B cell (primary cell): ENCODE data around the gene CABLES1. TPM values are rescaled to one million over a fixed set of nuclear protein-coding genes. Genes with fewer than 3 reads are reported as not detected.
"Not testable (repeated sequence)": the region's sequence is repeated elsewhere in the genome, so short reads cannot be mapped to it uniquely, and the experiment has no call there.

ENCODE experiments used
- ATAC-seq: fragments of 200-7000 bp; cut with Tn5 transposase; one replicate; pipeline ENCODE4 v1.10.0; 2021; ENCODE audit warnings: low read depth, mild to moderate bottlenecking, moderate number of reproducible peaks, moderate library complexity
- CTCF ChIA-PET: fragments of 350-600 bp; sonication (Branson Sonifier 250); formaldehyde crosslinking; loops from one replicate; lab custom pipeline; 2021; ENCODE audit warnings: antibody characterized with exemption, inconsistent platforms; lab: Charles Lee
- POLR2A ChIA-PET: fragments of 350-600 bp; sonication (Branson Sonifier 250); formaldehyde crosslinking; loops from one replicate; lab custom pipeline; 2021; ENCODE audit warnings: antibody characterized with exemption; lab: Charles Lee
- DNase-seq: peaks from one replicate; pipeline ENCODE4 v3.0.0; 2013
- H2AFZ ChIP-seq: 2 replicates; pipeline ENCODE4 v1.6.1; 2012; ENCODE audit warnings: mild to moderate bottlenecking, low read depth, low read length; ENCODE audit not compliant: insufficient read depth, poor library complexity, severe bottlenecking
- H3K27ac ChIP-seq, 2 donors: 1 replicate in 1 of 2; 2 replicates in 1 of 2; pipeline ENCODE4 v1.5.1; 2012 to 2013; ENCODE audit warnings: low read length in 2 of 2, mild to moderate bottlenecking in 2 of 2, moderate library complexity in 1 of 2
- H3K27me3 ChIP-seq, 4 experiments: fragments of 200-600 bp in 1 of 4; sonication (generic) in 1 of 4; replicated peaks in 1 of 4; 1 replicate in 2 of 4; 2 replicates in 2 of 4; pipeline versions ENCODE4 v1.6.1 to v1.7.0; 2013 to 2016; ENCODE audit warnings: low read length in 3 of 4, mild to moderate bottlenecking in 2 of 4, mixed read lengths in 1 of 4, moderate library complexity in 1 of 4; ENCODE audit not compliant: insufficient read depth in 4 of 4, control insufficient read depth in 3 of 4; ENCODE audit errors: control extremely low read depth in 1 of 4
- H3K36me3 ChIP-seq, 2 experiments: replicated peaks in 1 of 2; 1 replicate in 1 of 2; 2 replicates in 1 of 2; pipeline versions ENCODE4 v1.6.1 to v1.7.1; 2013; ENCODE audit warnings: low read length in 1 of 2; ENCODE audit not compliant: insufficient read depth in 2 of 2, control insufficient read depth in 1 of 2; ENCODE audit errors: control extremely low read depth in 1 of 2, extremely low read depth in 1 of 2
- H3K4me1 ChIP-seq, 2 donors: fragments of 200-600 bp in 1 of 2; sonication (generic) in 1 of 2; 1 replicate in 1 of 2; 2 replicates in 1 of 2; pipeline versions ENCODE4 v1.5.1 to v1.6.1; 2013 to 2017; ENCODE audit warnings: low read length in 2 of 2; ENCODE audit not compliant: control insufficient read depth in 2 of 2, insufficient read depth in 2 of 2
- H3K4me2 ChIP-seq: replicated peaks from 2 replicates; pipeline ENCODE3; 2012; ENCODE audit warnings: mild to moderate bottlenecking, low read depth, low read length; ENCODE audit not compliant: poor library complexity, severe bottlenecking
- H3K4me3 ChIP-seq, 5 experiments: fragments of 200-600 bp in 1 of 5; sonication (generic) in 1 of 5; 1 replicate in 3 of 5; 2 replicates in 2 of 5; pipeline versions ENCODE4 v1.5.1 to v1.7.0; 2011 to 2016; ENCODE audit warnings: low read length in 4 of 5, mild to moderate bottlenecking in 4 of 5, low read depth in 2 of 5, control low read depth in 1 of 5, moderate library complexity in 1 of 5; ENCODE audit not compliant: insufficient read depth in 1 of 5; ENCODE audit errors: control extremely low read depth in 1 of 5, extremely low read depth in 1 of 5
- H3K79me2 ChIP-seq: fragments of 200-600 bp; sonication (generic); one replicate; pipeline ENCODE4 v1.6.0; 2016; ENCODE audit warnings: low read length; ENCODE audit not compliant: control insufficient read depth, insufficient read depth
- H3K9ac ChIP-seq: fragments of 200-600 bp; sonication (generic); 2 replicates; pipeline ENCODE4 v1.6.1; 2017; ENCODE audit warnings: mild to moderate bottlenecking, low read length, moderate library complexity
- H3K9me3 ChIP-seq, 3 donors: one replicate each; pipeline versions ENCODE4 v1.6.1 to v1.7.1; 2013; ENCODE audit warnings: low read length in 2 of 3; ENCODE audit not compliant: control insufficient read depth in 2 of 3, insufficient read depth in 1 of 3; ENCODE audit errors: control extremely low read depth in 1 of 3
- H4K20me1 ChIP-seq: 2 replicates; pipeline ENCODE4 v1.6.0; 2012; ENCODE audit warnings: mild to moderate bottlenecking, low read length; ENCODE audit not compliant: insufficient read depth, control insufficient read depth, poor library complexity, severe bottlenecking
- H3K27ac Mint-ChIP-seq: one replicate; pipeline ENCODE4 v1.8.0; 2021; ENCODE audit warnings: mixed read lengths
- H3K27me3 Mint-ChIP-seq: one replicate; pipeline ENCODE4 v1.8.0; 2021; ENCODE audit warnings: mixed read lengths
- H3K4me1 Mint-ChIP-seq: one replicate; pipeline ENCODE4 v1.8.0; 2021; ENCODE audit warnings: mixed read lengths
- H3K4me3 Mint-ChIP-seq: one replicate; pipeline ENCODE4 v1.8.0; 2021; ENCODE audit warnings: mixed read lengths
- H3K9me3 Mint-ChIP-seq: one replicate; pipeline ENCODE4 v1.8.0; 2022; ENCODE audit warnings: mixed read lengths; ENCODE audit not compliant: insufficient read depth
- EZH2 ChIP-seq: IDR thresholded peaks from 2 replicates; pipeline ENCODE4 v1.6.1; 2012; ENCODE audit warnings: borderline replicate concordance, low read depth, mild to moderate bottlenecking, moderate library complexity, low read length; ENCODE audit not compliant: insufficient read depth, poor library complexity, severe bottlenecking
- WGBS: methylation state at CpG from one replicate; pipeline ENCODE4 v1.1.5; 2013; ENCODE audit warnings: missing lambda C conversion rate; ENCODE audit not compliant: insufficient coverage; 5-methylcytosine and 5-hydroxymethylcytosine counted together
- intact Hi-C: fragments of 100-400 bp; cut with micrococcal nuclease; formaldehyde crosslinking; loops from one replicate; pipeline ENCODE4 v1.10.0; 2022
- polyA plus RNA-seq: library from polyadenylated mRNA; depleted of rRNA; stranded (reverse); fragments of >200 nt; gene quantifications from 2 replicates; pipeline ENCODE4 v1.2.3, GENCODE V29; 2012
- total RNA-seq, 2 donors: library from RNA; stranded (reverse); fragments of 120-200 nt in 1 of 2; gene quantifications; 1 replicate in 1 of 2; 2 replicates in 1 of 2; pipeline versions ENCODE4 v1.2.3 to v1.2.4, GENCODE V29; 2013 to 2022
- TF ChIP-seq, protein P1 (sequence below): fragments of 200-600 bp; IDR thresholded peaks from one replicate; pipeline ENCODE4 v1.8.0; 2022; ENCODE audit warnings: antibody characterized with exemption, mild to moderate bottlenecking

The CABLES1 gene
- total and polyA plus RNA-seq, 2 donors (not counting 1 experiment from before 2014, with no cell fraction given) = 0.30 to 56.3 TPM

DNA sequence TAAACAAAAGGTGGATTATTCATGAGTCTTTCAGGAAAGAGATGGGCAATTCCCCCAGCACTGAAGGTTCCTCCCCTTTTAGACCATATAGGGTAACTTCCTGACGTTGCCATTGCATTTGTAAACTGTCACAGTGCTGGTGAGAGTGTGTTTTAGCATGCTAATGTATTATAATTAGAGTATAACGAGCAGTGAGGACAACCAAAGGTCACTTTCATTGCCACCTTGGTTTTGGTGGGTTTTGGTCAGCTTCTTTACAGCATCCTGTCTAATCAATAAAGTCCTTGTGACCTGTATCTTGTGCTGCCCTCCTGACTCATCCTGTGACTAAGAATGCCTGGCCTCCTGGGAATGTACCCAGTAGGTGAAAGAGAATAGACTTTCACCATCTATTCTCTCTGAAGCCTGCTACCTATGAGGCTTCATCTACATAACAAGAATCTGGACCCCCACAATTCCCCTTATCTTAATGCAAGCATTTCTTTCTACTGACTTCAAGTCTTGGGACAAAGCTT, 148.7 kb downstream of the CABLES1 start:
- no peak overlapping the region for H3K4me3 Mint-ChIP-seq
- TF ChIP-seq, protein P1, sequence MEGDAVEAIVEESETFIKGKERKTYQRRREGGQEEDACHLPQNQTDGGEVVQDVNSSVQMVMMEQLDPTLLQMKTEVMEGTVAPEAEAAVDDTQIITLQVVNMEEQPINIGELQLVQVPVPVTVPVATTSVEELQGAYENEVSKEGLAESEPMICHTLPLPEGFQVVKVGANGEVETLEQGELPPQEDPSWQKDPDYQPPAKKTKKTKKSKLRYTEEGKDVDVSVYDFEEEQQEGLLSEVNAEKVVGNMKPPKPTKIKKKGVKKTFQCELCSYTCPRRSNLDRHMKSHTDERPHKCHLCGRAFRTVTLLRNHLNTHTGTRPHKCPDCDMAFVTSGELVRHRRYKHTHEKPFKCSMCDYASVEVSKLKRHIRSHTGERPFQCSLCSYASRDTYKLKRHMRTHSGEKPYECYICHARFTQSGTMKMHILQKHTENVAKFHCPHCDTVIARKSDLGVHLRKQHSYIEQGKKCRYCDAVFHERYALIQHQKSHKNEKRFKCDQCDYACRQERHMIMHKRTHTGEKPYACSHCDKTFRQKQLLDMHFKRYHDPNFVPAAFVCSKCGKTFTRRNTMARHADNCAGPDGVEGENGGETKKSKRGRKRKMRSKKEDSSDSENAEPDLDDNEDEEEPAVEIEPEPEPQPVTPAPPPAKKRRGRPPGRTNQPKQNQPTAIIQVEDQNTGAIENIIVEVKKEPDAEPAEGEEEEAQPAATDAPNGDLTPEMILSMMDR = no peak
- no peak for TF ChIP-seq EZH2
- no peaks in the 10 kb centered on the region for H4K20me1 ChIP-seq
- ATAC-seq (peak; percentile 28), DNase-seq (no peak)
- ChIA-PET POLR2A (no interaction called here), CTCF (interaction anchor here (0.7 kb wide), 1 partner anchor 200 kb away, joined by 3 read pairs; no protein-coding TSS in a partner anchor)
- H3K4me1 Mint-ChIP-seq = peaks cover 10% of the 10 kb centered on the region
- no peak overlapping the region for H3K27ac ChIP-seq
- H3K9me3 Mint-ChIP-seq = no peaks in the 10 kb centered on the region
- H3K4me2 ChIP-seq = no peak overlapping the region
- intact Hi-C loops = no loop called here
- no peaks in the 10 kb centered on the region for H3K4me1 ChIP-seq
- no peaks in the 10 kb centered on the region for H3K27me3 Mint-ChIP-seq
- no peaks in the 10 kb centered on the region for H3K9me3 ChIP-seq
- no peaks in the 10 kb centered on the region for H3K79me2 ChIP-seq
- H3K27ac Mint-ChIP-seq = peak overlapping the region; percentile 46
- WGBS = 86% methylated on average over 1 of the region's 2 CpGs
- H3K9ac ChIP-seq = no peak overlapping the region
- H2AFZ ChIP-seq = no peak overlapping the region
- H3K27me3 ChIP-seq = no peaks in the 10 kb centered on the region
- H3K4me3 ChIP-seq = no peak overlapping the region
- H3K36me3 ChIP-seq = no peaks in the 10 kb centered on the region

DNA sequence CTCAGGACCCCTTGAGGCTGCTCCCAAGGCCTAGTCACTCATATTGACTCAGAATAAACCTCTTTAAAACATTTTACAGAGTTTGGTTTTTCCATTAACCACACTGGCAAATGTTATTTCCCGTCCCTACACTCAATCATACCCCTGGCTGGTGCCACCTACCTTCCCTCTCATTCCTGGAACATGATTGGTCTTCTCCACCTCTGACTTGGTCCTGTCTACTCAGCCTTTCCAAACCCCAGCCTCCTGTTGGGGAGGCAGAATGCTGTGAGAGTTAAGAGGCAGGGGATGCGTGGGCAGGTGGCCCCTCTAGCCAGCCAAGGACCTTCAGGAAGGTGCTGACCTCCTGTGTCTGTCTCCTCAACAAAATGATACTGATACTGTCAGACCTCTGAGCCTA, 149.3 kb downstream of the CABLES1 start:
- H3K4me1 Mint-ChIP-seq = peaks cover 10% of the 10 kb centered on the region
- Histone ChIP-seq H3K79me2 (no peaks in the 10 kb centered on the region), H3K9ac (no peak overlapping the region), H3K4me2 (no peak overlapping the region), H3K9me3 (no peaks in the 10 kb centered on the region), H3K36me3 (no peaks in the 10 kb centered on the region), H3K4me1 (no peaks in the 10 kb centered on the region), H3K27me3 (no peaks in the 10 kb centered on the region), H4K20me1 (no peaks in the 10 kb centered on the region), H2AFZ (no peak overlapping the region), H3K27ac (no peak overlapping the region), H3K4me3 (no peak overlapping the region)
- no peak overlapping the region for H3K4me3 Mint-ChIP-seq
- WGBS = 80% methylated on average over 1 of the region's 2 CpGs
- H3K27ac Mint-ChIP-seq = peak overlapping the region; percentile 64
- H3K9me3 Mint-ChIP-seq = no peaks in the 10 kb centered on the region
- H3K27me3 Mint-ChIP-seq = no peaks in the 10 kb centered on the region
- no peak for DNase-seq
- intact Hi-C loops = no loop called here
- ChIA-PET POLR2A (no interaction called here), CTCF (no interaction called here)
- TF ChIP-seq EZH2 = no peak
- TF ChIP-seq, protein P1 = no peak
- no peak for ATAC-seq

DNA sequence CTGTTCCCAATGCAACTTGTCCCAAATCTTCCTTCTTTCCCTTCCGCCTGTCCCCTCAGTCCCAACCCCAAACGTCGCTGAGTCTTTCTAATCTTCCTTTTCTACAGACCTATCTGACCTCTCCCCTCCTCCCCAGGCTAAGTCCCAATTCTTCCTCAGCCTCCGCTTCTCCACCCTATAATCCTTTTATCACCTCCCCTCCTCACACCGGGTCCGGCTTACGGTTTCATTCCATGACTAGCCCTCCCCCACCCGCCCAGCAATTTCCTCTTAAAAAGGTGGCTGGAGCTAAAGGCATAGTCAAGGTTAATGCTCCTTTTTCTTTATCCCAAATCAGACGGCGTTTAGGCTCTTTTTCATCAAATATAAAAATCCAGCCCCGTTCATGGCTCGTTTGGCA, 150.3 kb downstream of the CABLES1 start:
- H3K27ac Mint-ChIP-seq, H3K27ac ChIP-seq, H3K4me2 ChIP-seq, H4K20me1 ChIP-seq, H3K27me3 Mint-ChIP-seq, H3K4me1 Mint-ChIP-seq, intact Hi-C loops, H3K27me3 ChIP-seq, CTCF ChIA-PET, H3K79me2 ChIP-seq, H3K4me3 Mint-ChIP-seq, H3K4me1 ChIP-seq, ATAC-seq, H3K4me3 ChIP-seq, H2AFZ ChIP-seq, H3K9ac ChIP-seq, H3K36me3 ChIP-seq, H3K9me3 ChIP-seq, H3K9me3 Mint-ChIP-seq, DNase-seq, POLR2A ChIA-PET: not testable (repeated sequence)
- 98% methylated on average over 12 of the region's 12 CpGs for WGBS
